ENCODE measurements around the gene PCSK5. TPM values are rescaled to one million over a fixed set of nuclear protein-coding genes. Genes with fewer than 3 reads are reported as not detected.

The PCSK5 gene
- total RNA-seq, 2 experiments from 2014 or later, result 0.76 TPM; not detected in 1

DNA sequence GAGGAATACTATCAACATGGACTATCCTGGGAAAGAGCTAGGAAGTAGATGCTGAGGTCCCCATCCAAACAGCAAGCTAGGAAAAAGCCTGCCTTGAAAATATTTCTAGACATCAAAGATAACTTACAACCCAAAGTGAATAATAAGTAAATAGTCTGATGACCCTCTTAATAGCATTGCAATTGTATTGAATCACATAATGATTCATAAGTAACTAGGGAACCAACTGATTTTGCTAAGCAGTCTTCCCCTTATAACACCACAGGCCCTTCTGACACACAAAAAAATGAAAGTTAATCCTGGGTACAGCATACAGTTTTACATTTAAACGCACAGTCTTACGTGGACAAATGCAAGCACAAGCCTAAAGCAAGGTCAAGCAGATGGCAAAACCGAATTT is 304.4 kb downstream of the PCSK5 start:
- no peaks in the 10 kb centered on the region for H3K9me2 ChIP-seq (ENCODE audit: insufficient read depth, low read length)
- TF ChIP-seq EZH2phosphoT487 (IDR thresholded peaks at IDR 0.05; ENCODE audit: borderline replicate concordance, low read depth, low read length), result no peak
- TF ChIP-seq, protein P1, sequence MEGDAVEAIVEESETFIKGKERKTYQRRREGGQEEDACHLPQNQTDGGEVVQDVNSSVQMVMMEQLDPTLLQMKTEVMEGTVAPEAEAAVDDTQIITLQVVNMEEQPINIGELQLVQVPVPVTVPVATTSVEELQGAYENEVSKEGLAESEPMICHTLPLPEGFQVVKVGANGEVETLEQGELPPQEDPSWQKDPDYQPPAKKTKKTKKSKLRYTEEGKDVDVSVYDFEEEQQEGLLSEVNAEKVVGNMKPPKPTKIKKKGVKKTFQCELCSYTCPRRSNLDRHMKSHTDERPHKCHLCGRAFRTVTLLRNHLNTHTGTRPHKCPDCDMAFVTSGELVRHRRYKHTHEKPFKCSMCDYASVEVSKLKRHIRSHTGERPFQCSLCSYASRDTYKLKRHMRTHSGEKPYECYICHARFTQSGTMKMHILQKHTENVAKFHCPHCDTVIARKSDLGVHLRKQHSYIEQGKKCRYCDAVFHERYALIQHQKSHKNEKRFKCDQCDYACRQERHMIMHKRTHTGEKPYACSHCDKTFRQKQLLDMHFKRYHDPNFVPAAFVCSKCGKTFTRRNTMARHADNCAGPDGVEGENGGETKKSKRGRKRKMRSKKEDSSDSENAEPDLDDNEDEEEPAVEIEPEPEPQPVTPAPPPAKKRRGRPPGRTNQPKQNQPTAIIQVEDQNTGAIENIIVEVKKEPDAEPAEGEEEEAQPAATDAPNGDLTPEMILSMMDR (conservative IDR thresholded peaks at IDR 0.05; ENCODE audit: low read length), result no peak

DNA sequence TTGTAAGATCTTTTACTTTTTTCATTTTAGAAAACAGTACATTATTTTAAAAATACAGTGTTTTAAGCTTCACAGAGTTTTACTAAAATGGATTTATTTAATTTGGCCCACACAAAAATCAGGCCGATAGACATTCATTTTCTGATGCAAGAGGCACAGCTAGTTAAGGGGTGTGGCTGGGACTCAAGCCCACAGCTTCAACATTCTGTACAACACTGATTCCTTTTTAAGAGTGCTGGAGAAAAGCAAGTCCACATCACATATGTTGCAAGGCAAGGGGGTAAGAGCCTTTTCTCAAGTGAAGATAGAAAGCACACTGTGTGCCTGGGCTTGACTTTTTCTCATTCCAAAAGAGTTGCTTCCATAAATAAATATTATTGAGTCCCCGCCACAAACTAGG is 307.9 kb downstream of the PCSK5 start:
- CTCF ChIA-PET (ENCODE audit: unreplicated experiment), result no interaction called here
- Histone ChIP-seq H3K4me1 (ENCODE audit: insufficient read depth, low read length, poor library complexity, severe bottlenecking) (no peaks in the 10 kb centered on the region), H3K27ac (ENCODE audit: low read depth, low read length, poor library complexity, severe bottlenecking) (no peak overlapping the region), H3K9me2 (ENCODE audit: insufficient read depth, low read length) (no peaks in the 10 kb centered on the region), H4K20me1 (ENCODE audit: insufficient read depth, low read length) (no peaks in the 10 kb centered on the region), H3K9me3 (ENCODE audit: low read length) (no peaks in the 10 kb centered on the region), H2AFZ (ENCODE audit: low read length) (no peak overlapping the region), H3K4me2 (ENCODE audit: low read length) (no peak overlapping the region), H3K36me3 (ENCODE audit: insufficient read depth, low read length) (no peaks in the 10 kb centered on the region), H3K4me3 (ENCODE audit: low read depth, low read length, poor library complexity, severe bottlenecking) (no peak overlapping the region), H3K79me2 (ENCODE audit: insufficient read depth, low read depth, low read length) (no peaks in the 10 kb centered on the region)
- DNase-seq (ENCODE audit: low spot score), result no peak
- POLR2A ChIA-PET, result no interaction called here
- TF ChIP-seq, protein P1 (conservative IDR thresholded peaks at IDR 0.05; ENCODE audit: low read length), result no peak
- no peak for TF ChIP-seq EZH2phosphoT487 (IDR thresholded peaks at IDR 0.05; ENCODE audit: borderline replicate concordance, low read depth, low read length)
- intact Hi-C loops (cut with micrococcal nuclease; ENCODE audit: unreplicated experiment), result no loop called here
- BruUV-seq (replicated peaks), result no TSS peak

More for the DNA sequence above, 304.4 kb downstream of the PCSK5 start:
- Histone ChIP-seq H3K4me2 (ENCODE audit: low read length) (no peak overlapping the region), H3K9me3 (ENCODE audit: low read length) (no peaks in the 10 kb centered on the region), H4K20me1 (ENCODE audit: insufficient read depth, low read length) (no peaks in the 10 kb centered on the region), H3K79me2 (ENCODE audit: insufficient read depth, low read depth, low read length) (no peaks in the 10 kb centered on the region), H3K27ac (ENCODE audit: low read depth, low read length, poor library complexity, severe bottlenecking) (no peak overlapping the region), H2AFZ (ENCODE audit: low read length) (no peak overlapping the region), H3K36me3 (ENCODE audit: insufficient read depth, low read length) (no peaks in the 10 kb centered on the region), H3K4me1 (ENCODE audit: insufficient read depth, low read length, poor library complexity, severe bottlenecking) (no peaks in the 10 kb centered on the region), H3K4me3 (ENCODE audit: low read depth, low read length, poor library complexity, severe bottlenecking) (no peak overlapping the region)
- ChIA-PET CTCF (ENCODE audit: unreplicated experiment) (interaction anchor here (0.8 kb wide), 1 partner anchor 107 kb away, joined by 3 read pairs; no protein-coding TSS in a partner anchor), POLR2A (no interaction called here)
- intact Hi-C loops (cut with micrococcal nuclease; ENCODE audit: unreplicated experiment), result no loop called here
- DNase-seq (ENCODE audit: low spot score), result no peak
- BruUV-seq (replicated peaks), result no TSS peak

DNA sequence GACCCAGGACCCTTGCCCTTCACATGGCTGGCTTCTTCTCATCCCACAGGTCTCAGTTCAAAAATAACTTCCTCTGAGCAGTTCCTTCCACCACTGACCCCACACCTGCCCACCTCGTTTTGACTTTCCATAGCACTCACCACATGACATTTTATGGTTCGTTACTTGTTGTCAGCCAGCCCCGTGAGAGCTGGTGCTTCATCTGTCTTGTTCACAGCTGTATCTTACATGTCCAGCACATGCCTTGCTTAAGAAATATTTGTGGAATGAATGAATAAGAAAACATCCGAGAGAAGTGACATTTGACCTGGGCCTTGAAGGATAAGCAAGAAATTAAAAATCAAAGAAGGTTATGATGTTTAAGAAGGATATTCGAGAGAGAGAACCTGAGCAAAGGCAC is 309.8 kb downstream of the PCSK5 start:
- Histone ChIP-seq H3K79me2 (ENCODE audit: insufficient read depth, low read depth, low read length) (no peaks in the 10 kb centered on the region), H3K4me3 (ENCODE audit: low read depth, low read length, poor library complexity, severe bottlenecking) (no peak overlapping the region), H2AFZ (ENCODE audit: low read length) (no peak overlapping the region), H3K36me3 (ENCODE audit: insufficient read depth, low read length) (no peaks in the 10 kb centered on the region), H3K9me3 (ENCODE audit: low read length) (no peaks in the 10 kb centered on the region), H3K4me1 (ENCODE audit: insufficient read depth, low read length, poor library complexity, severe bottlenecking) (no peaks in the 10 kb centered on the region), H3K9me2 (ENCODE audit: insufficient read depth, low read length) (no peaks in the 10 kb centered on the region), H4K20me1 (ENCODE audit: insufficient read depth, low read length) (no peaks in the 10 kb centered on the region), H3K27ac (ENCODE audit: low read depth, low read length, poor library complexity, severe bottlenecking) (no peak overlapping the region), H3K4me2 (ENCODE audit: low read length) (no peak overlapping the region)
- TF ChIP-seq, protein P1 (conservative IDR thresholded peaks at IDR 0.05; ENCODE audit: low read length), result no peak
- no peak for DNase-seq (ENCODE audit: low spot score)
- intact Hi-C loops (cut with micrococcal nuclease; ENCODE audit: unreplicated experiment), result no loop called here
- BruUV-seq (replicated peaks), result no TSS peak
- POLR2A ChIA-PET, result no interaction called here
- CTCF ChIA-PET (ENCODE audit: unreplicated experiment), result no interaction called here

All from OCI-LY7 (cell line).